Fibroblast of pulmonary artery (primary cell): Measurements from ENCODE around the gene PRSS21.

Experiments
- DNase-seq: peaks from one replicate; pipeline ENCODE4 v3.0.0-alpha.2; 2010; ENCODE audit warnings: low read depth
- H3K4me3 ChIP-seq: replicated peaks from 2 replicates; pipeline ENCODE4 v1.5.1; 2011; ENCODE audit warnings: low read depth, mild to moderate bottlenecking, control low read depth, low read length, moderate library complexity
- TF ChIP-seq, protein P1 (sequence below): IDR thresholded peaks from 2 replicates; pipeline ENCODE4 v1.5.1; 2011; ENCODE audit warnings: mild to moderate bottlenecking, control low read depth, low read length, inconsistent platforms; ENCODE audit errors: missing control alignments

PRSS21 gene

DNA sequence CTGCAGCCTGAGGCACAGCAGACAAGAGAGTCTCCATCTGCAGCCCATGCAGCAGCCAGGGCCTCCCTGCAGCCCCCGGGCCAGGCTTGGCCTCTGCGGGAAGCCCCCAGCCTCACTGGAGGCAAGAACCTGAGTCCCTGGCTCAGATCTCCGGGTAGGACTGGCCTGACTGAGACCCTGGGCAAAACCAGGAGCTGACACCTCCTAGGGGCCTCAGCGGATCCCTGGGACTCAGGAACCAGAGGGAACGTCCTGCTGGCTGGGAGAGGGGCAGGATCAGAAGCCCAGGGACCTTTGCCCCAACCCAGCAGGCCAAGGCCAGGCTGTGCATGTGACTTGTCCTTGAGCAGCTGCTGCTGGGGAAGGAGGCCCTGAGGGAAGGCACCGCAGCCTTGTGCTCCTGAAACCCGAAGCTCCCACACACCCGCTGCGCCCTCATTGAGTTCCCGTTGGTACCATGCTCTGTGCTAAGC is 1.7 kb upstream of the PRSS21 start:
- TF ChIP-seq, protein P1, sequence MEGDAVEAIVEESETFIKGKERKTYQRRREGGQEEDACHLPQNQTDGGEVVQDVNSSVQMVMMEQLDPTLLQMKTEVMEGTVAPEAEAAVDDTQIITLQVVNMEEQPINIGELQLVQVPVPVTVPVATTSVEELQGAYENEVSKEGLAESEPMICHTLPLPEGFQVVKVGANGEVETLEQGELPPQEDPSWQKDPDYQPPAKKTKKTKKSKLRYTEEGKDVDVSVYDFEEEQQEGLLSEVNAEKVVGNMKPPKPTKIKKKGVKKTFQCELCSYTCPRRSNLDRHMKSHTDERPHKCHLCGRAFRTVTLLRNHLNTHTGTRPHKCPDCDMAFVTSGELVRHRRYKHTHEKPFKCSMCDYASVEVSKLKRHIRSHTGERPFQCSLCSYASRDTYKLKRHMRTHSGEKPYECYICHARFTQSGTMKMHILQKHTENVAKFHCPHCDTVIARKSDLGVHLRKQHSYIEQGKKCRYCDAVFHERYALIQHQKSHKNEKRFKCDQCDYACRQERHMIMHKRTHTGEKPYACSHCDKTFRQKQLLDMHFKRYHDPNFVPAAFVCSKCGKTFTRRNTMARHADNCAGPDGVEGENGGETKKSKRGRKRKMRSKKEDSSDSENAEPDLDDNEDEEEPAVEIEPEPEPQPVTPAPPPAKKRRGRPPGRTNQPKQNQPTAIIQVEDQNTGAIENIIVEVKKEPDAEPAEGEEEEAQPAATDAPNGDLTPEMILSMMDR, result no peak
- H3K4me3 ChIP-seq, result no peak overlapping the region
- DNase-seq, result no peak

DNA sequence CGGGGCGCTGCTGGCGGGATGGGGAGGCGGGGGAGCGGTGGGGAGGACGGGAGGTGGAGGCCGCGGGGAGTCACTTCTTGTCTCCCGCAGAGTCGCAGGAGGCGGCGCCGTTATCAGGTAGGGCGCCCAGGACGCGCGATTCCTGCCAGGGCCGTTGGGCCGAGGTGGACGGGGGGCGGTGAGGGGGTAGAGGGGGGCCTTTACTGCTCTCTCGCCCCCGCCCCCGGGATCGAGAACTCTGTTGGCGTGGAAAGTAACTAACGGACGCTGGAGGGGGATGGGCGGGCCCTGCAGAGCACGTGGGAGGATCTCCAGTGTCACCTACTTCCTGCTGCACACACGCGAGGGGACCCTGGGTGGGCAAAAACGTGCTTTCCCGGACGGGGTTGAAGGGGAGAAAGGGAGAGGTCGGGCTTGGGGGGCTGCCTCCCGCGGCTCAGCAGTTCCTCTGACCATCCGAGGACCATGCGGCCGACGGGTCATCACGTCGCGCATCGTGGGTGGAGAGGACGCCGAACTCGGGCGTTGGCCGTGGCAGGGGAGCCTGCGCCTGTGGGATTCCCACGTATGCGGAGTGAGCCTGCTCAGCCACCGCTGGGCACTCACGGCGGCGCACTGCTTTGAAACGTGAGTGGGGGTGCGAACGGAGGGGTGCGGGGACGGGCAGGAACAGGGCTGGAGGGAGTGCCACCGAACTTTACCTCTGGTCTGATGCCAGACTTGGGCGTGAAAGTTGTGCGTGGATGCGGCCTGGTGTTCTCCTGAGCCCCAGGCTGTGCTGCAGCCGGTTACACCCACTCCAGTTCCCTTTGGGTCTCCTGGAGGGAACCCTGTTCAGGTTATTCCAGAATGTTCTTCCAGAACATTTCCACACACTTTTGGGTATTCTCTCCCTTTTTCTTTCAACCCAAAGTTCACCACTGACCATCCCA is 569 bp downstream of the PRSS21 start:
- TF ChIP-seq, protein P1, result no peak
- no peak for DNase-seq
- H3K4me3 ChIP-seq, result no peak overlapping the region

DNA sequence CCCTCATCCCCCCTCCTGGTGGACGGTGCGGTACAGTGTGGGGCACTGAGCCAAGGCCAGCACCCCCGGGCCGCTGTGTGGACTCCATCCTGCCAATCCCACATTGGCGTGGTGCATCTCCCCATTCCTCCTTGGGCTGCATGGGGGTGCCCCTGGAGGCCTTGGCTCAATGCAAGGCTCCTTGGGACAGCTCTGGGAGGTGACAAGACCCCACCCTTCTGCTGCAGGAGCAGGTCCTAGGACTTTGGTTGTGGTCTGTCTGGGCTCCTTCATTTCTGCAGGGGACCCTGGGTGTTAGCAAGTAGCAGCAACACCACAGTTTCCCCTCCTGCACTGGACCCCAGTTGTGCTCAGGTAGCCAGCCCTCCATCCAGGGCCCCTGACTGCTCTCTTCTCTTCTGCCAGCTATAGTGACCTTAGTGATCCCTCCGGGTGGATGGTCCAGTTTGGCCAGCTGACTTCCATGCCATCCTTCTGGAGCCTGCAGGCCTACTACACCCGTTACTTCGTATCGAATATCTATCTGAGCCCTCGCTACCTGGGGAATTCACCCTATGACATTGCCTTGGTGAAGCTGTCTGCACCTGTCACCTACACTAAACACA is 1.3 kb downstream of the PRSS21 start:
- TF ChIP-seq, protein P1, result no peak
- no peak overlapping the region for H3K4me3 ChIP-seq
- no peak for DNase-seq

DNA sequence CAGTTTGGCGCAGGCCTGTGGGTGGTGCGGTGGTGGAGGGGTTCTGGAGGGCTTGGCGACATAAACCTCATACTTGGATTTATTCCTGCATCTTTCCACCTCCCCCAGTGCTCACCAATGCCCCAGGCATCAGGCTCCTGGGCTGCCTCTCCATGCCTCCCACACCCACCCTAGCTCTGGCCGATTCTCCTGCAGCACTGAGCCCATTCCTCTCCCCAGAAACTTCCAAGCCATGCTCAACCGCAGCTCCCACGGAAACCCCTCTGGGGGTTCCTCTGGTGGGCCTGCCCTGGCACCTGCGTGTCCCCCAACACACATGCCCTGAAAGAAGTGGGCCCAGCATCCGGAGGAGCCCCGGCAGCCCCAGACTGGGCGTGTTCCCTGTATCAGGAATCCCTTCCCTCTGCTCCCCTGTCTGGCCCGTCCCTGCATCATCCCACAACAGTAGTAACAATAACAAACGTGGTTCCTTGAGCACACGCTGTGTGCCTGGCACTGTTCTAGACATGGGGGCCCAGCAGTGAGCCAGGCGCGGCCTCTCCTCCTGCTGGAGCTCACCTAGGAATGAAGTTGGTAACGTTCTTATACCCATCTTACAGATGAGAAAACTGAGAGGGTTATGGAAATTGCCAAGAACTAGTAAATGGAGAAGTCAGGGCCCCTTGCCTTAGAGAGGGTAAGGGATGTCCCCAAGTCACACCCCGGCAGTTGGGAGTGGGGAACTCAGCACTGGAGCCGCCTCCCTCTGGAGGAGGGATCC is 2.3 kb downstream of the PRSS21 start:
- TF ChIP-seq, protein P1, result no peak
- no peak for DNase-seq

DNA sequence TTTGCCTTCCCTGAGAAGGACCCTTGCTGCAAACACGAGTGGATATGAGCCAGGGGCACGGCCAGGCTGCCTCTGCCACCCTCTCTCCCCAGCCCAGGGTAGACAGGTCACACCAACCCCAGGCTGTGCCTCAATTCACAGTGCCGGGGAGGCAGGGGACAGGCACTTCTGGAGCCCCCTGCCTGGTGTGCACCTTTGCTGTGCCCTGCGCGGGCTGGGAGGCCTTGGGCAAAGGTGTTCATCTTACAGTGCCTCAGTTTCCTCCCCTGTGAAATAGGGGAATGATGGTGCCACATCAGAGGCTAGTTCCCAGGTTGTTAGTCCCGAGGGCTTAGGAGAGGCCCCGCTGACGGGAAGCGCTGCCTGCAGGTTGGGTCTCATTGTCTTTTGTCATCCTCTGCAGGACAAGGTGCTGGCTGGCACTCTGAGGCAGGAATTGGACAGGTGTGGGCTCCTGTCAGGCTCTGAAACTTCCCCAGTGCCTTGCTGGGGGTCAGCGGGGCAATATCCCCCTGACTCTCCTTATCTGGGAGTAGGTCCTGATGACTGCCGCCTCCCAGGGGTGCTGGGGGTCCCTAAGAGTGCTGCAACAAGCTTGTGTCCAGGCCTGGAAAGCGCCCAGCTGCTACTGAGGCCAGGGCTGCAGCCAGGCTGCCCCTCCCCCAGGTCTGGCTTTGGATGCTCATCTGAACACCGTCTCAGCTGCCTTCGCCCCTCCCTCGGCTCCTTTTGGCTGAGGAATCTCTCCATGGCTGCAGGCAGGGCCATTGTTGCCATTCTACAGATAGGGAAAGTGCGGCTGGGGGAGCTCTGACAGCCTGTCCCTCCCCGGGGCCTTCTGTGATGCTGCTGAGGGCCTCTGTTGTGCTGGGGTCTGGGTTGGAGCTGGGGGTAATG is 3.1 kb downstream of the PRSS21 start:
- H3K4me3 ChIP-seq, result no peak overlapping the region
- no peak for DNase-seq
- TF ChIP-seq, protein P1, result no peak

More for the DNA sequence above, 2.3 kb downstream of the PRSS21 start:
- H3K4me3 ChIP-seq, result no peak overlapping the region
